ENCODE results near the gene GNG10. TPM values are rescaled to one million over a fixed set of nuclear protein-coding genes. Genes with fewer than 3 reads are reported as not detected.

The GNG10 gene
- total RNA-seq, 2 experiments from 2014 or later: 8.3 to 10.4 TPM

- CTCF ChIA-PET (ENCODE audit: unreplicated experiment): no interaction called here
- no peak for DNase-seq (ENCODE audit: low spot score)
- TF ChIP-seq CTCF (conservative IDR thresholded peaks at IDR 0.05; ENCODE audit: low read length) (no peak), EZH2phosphoT487 (IDR thresholded peaks at IDR 0.05; ENCODE audit: borderline replicate concordance, low read depth, low read length) (no peak)
Measured at GRCh38 chr9:111637421-111637950, 23.9 kb upstream of the GNG10 start.

GRCh38 chr9:111644195-111644772 is 17.1 kb upstream of the GNG10 start:
- ChIA-PET CTCF (ENCODE audit: unreplicated experiment) (no interaction called here), POLR2A (interaction anchor here (0.7 kb wide), 1 partner anchor 219 kb away, joined by 4 read pairs; no protein-coding TSS in a partner anchor)
- peaks cover 4% of the 10 kb centered on the region; the same call in 1 of the 2 replicates for H4K20me1 ChIP-seq (ENCODE audit: insufficient read depth, low read length)
- H3K79me2 ChIP-seq (ENCODE audit: insufficient read depth, low read depth, low read length): peaks cover 11% of the 10 kb centered on the region; the same call in 1 of the 2 replicates
- no peak overlapping the region for H2AFZ ChIP-seq (ENCODE audit: low read length)
- no peaks in the 10 kb centered on the region for H3K9me2 ChIP-seq (ENCODE audit: insufficient read depth, low read length)
- no peak overlapping the region for H3K4me3 ChIP-seq (ENCODE audit: low read depth, low read length, poor library complexity, severe bottlenecking)
- no peaks in the 10 kb centered on the region for H3K4me1 ChIP-seq (ENCODE audit: insufficient read depth, low read length, poor library complexity, severe bottlenecking)
- TF ChIP-seq EZH2phosphoT487 (IDR thresholded peaks at IDR 0.05; ENCODE audit: borderline replicate concordance, low read depth, low read length) (no peak), CTCF (conservative IDR thresholded peaks at IDR 0.05; ENCODE audit: low read length) (no peak)
- no peaks in the 10 kb centered on the region for H3K9me3 ChIP-seq (ENCODE audit: low read length)
- no peak overlapping the region for H3K27ac ChIP-seq (ENCODE audit: low read depth, low read length, poor library complexity, severe bottlenecking)
- H3K36me3 ChIP-seq (ENCODE audit: insufficient read depth, low read length): peaks cover 61% of the 10 kb centered on the region
- H3K4me2 ChIP-seq (ENCODE audit: low read length): no peak overlapping the region
- BruUV-seq (replicated peaks): no TSS peak
- intact Hi-C loops (cut with micrococcal nuclease; ENCODE audit: unreplicated experiment): no loop called here
- DNase-seq (ENCODE audit: low spot score): no peak

More at GRCh38 chr9:111637421-111637950, 23.9 kb upstream of the GNG10 start:
- POLR2A ChIA-PET: no interaction called here
- BruUV-seq (replicated peaks): no TSS peak
- Histone ChIP-seq H3K4me1 (ENCODE audit: insufficient read depth, low read length, poor library complexity, severe bottlenecking) (peaks cover 16% of the 10 kb centered on the region), H3K79me2 (ENCODE audit: insufficient read depth, low read depth, low read length) (peaks cover 72% of the 10 kb centered on the region), H3K9me2 (ENCODE audit: insufficient read depth, low read length) (no peaks in the 10 kb centered on the region), H3K9me3 (ENCODE audit: low read length) (no peaks in the 10 kb centered on the region), H4K20me1 (ENCODE audit: insufficient read depth, low read length) (peaks cover 11% of the 10 kb centered on the region; the same call in 1 of the 2 replicates), H3K4me2 (ENCODE audit: low read length) (no peak overlapping the region), H3K4me3 (ENCODE audit: low read depth, low read length, poor library complexity, severe bottlenecking) (no peak overlapping the region), H2AFZ (ENCODE audit: low read length) (no peak overlapping the region), H3K36me3 (ENCODE audit: insufficient read depth, low read length) (peaks cover 24% of the 10 kb centered on the region), H3K27ac (ENCODE audit: low read depth, low read length, poor library complexity, severe bottlenecking) (no peak overlapping the region)
- intact Hi-C loops (cut with micrococcal nuclease; ENCODE audit: unreplicated experiment): no loop called here

DNA sequence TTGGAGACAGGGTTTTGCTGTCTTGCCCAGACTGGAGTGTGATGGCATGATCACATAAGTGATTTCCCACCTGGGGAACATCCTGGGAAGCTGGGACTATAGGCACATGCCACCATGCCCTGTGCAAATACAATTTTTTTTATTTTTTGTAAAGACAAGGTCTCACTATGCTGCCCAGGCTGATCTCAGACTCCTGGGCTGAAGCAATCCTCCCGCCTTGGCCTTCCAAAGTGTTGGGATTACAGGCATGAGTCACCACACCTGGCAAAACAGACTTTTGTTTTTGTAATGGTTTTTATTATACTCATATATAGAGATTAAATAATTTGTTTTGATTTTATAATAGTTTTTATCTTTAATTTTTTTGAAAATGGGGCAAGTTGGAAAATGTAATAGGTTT is 15.6 kb upstream of the GNG10 start:
- H3K36me3 ChIP-seq (ENCODE audit: insufficient read depth, low read length): peaks cover 74% of the 10 kb centered on the region
- ChIA-PET POLR2A (interaction anchor here (0.7 kb wide), 1 partner anchor 407 kb away, joined by 3 read pairs; no protein-coding TSS in a partner anchor), CTCF (ENCODE audit: unreplicated experiment) (no interaction called here)
- no peaks in the 10 kb centered on the region for H3K9me2 ChIP-seq (ENCODE audit: insufficient read depth, low read length)
- TF ChIP-seq CTCF (conservative IDR thresholded peaks at IDR 0.05; ENCODE audit: low read length): no peak
- no peak for TF ChIP-seq EZH2phosphoT487 (IDR thresholded peaks at IDR 0.05; ENCODE audit: borderline replicate concordance, low read depth, low read length)
- H2AFZ ChIP-seq (ENCODE audit: low read length): no peak overlapping the region
- H3K79me2 ChIP-seq (ENCODE audit: insufficient read depth, low read depth, low read length): peaks cover 6% of the 10 kb centered on the region; the same call in 1 of the 2 replicates
- no peak overlapping the region for H3K27ac ChIP-seq (ENCODE audit: low read depth, low read length, poor library complexity, severe bottlenecking)
- no TSS peak for BruUV-seq (replicated peaks)
- H4K20me1 ChIP-seq (ENCODE audit: insufficient read depth, low read length): peaks cover 4% of the 10 kb centered on the region; the same call in 1 of the 2 replicates
- intact Hi-C loops (cut with micrococcal nuclease; ENCODE audit: unreplicated experiment): no loop called here
- H3K4me2 ChIP-seq (ENCODE audit: low read length): no peak overlapping the region
- H3K4me1 ChIP-seq (ENCODE audit: insufficient read depth, low read length, poor library complexity, severe bottlenecking): no peaks in the 10 kb centered on the region
- no peak for DNase-seq (ENCODE audit: low spot score)
- H3K9me3 ChIP-seq (ENCODE audit: low read length): no peaks in the 10 kb centered on the region
- no peak overlapping the region for H3K4me3 ChIP-seq (ENCODE audit: low read depth, low read length, poor library complexity, severe bottlenecking)
